GM19025 (cell line): ENCODE data around the gene ATG9A.
"Not testable (repeated sequence)": the region's sequence is repeated elsewhere in the genome, so short reads cannot be mapped to it uniquely, and the experiment has no call there.

Experiments used
- ATAC-seq: cut with Tn5 transposase; IDR thresholded peaks from one replicate; pipeline ENCODE4 v1.9.1; 2021; ENCODE audit warnings: mild to moderate bottlenecking, low read depth, moderate library complexity; ENCODE audit not compliant: unreplicated experiment

ATG9A gene

GRCh38 chr2:219207134-219207883 lies 22.1 kb downstream of the ATG9A start:
- no peak for ATAC-seq

- peak; percentile 94 for ATAC-seq
Observed at GRCh38 chr2:219206328-219207133, 22.9 kb downstream of the ATG9A start, which contains the start of gene ZFAND2B. ZFAND2B (plus strand) TSS chr2:219206782; CDS start chr2:219206988, 206 bp downstream.

- ATAC-seq: no peak
Observed at GRCh38 chr2:219205981-219206327, 23.5 kb downstream of the ATG9A start.

GRCh38 chr2:219205165-219205538 lies 24.3 kb downstream of the ATG9A start:
- no peak for ATAC-seq

- no peak for ATAC-seq
Observed at GRCh38 chr2:219204425-219205164, 24.8 kb downstream of the ATG9A start.

- not testable (repeated sequence) for ATAC-seq
Observed at GRCh38 chr2:219201331-219201730, 28.1 kb downstream of the ATG9A start.

GRCh38 chr2:219200502-219201326 lies 28.7 kb downstream of the ATG9A start:
- not testable (repeated sequence) for ATAC-seq

- no peak for ATAC-seq
Observed at GRCh38 chr2:219199470-219200211, 29.8 kb downstream of the ATG9A start.

GRCh38 chr2:219198974-219199373 lies 30.5 kb downstream of the ATG9A start:
- no peak for ATAC-seq

- ATAC-seq: no peak
Observed at GRCh38 chr2:219197388-219197787, 32.0 kb downstream of the ATG9A start.

GRCh38 chr2:219186754-219187456 lies 42.5 kb downstream of the ATG9A start:
- no peak for ATAC-seq

GRCh38 chr2:219184121-219184520 lies 45.3 kb downstream of the ATG9A start:
- ATAC-seq: no peak

GRCh38 chr2:219183151-219183772 lies 46.2 kb downstream of the ATG9A start:
- no peak for ATAC-seq

- ATAC-seq: no peak
Observed at GRCh38 chr2:219182331-219183150, 46.9 kb downstream of the ATG9A start.

- ATAC-seq: no peak
Observed at GRCh38 chr2:219181531-219181930, 47.9 kb downstream of the ATG9A start.

GRCh38 chr2:219180961-219181360 lies 48.5 kb downstream of the ATG9A start:
- no peak for ATAC-seq

- no peak for ATAC-seq
Observed at GRCh38 chr2:219179601-219180465, 49.6 kb downstream of the ATG9A start.
